ENCODE results near the gene ZACN.
A peak's percentile ranks its signal among the peaks of the same experiment; 100 is the strongest.

ZACN gene

GRCh38 chr17:76083536-76084182, 4.7 kb downstream of the ZACN start:
- no peak for DNase-seq

GRCh38 chr17:76085066-76085730, 6.2 kb downstream of the ZACN start:
- no peak for DNase-seq

- no peak for DNase-seq
Measured at GRCh38 chr17:76085731-76086366, 6.9 kb downstream of the ZACN start.

- DNase-seq = no peak
Measured at GRCh38 chr17:76086384-76086783, 7.4 kb downstream of the ZACN start.

- DNase-seq = no peak
Measured at GRCh38 chr17:76087531-76087930, 8.5 kb downstream of the ZACN start.

GRCh38 chr17:76088041-76088867, 9.3 kb downstream of the ZACN start:
- DNase-seq = no peak

- DNase-seq = no peak
Measured at GRCh38 chr17:76088868-76089576, 10.0 kb downstream of the ZACN start.

- no peak for DNase-seq
Measured at GRCh38 chr17:76089680-76090516, 10.9 kb downstream of the ZACN start.

- no peak for DNase-seq
Measured at GRCh38 chr17:76090517-76091129, 11.6 kb downstream of the ZACN start.

- DNase-seq = no peak
Measured at GRCh38 chr17:76091526-76092286, 12.7 kb downstream of the ZACN start.

GRCh38 chr17:76092526-76093413, 13.8 kb downstream of the ZACN start:
- DNase-seq = no peak

GRCh38 chr17:76094046-76094445, 15.1 kb downstream of the ZACN start:
- DNase-seq = no peak

- DNase-seq = no peak
Measured at GRCh38 chr17:76095943-76096342, 17.0 kb downstream of the ZACN start.

- no peak for DNase-seq
Measured at GRCh38 chr17:76097716-76098295, 18.8 kb downstream of the ZACN start.

GRCh38 chr17:76102944-76103273, 23.9 kb downstream of the ZACN start:
- DNase-seq = no peak

- peak; percentile 83 for DNase-seq
Measured at GRCh38 chr17:76103274-76104139, 24.5 kb downstream of the ZACN start, which contains the start of gene EXOC7. TSS of gene EXOC7 (minus strand) at chr17:76103787. CDS start at chr17:76103692, 95 bp downstream.

- DNase-seq = no peak
Measured at GRCh38 chr17:76104140-76104895, 25.3 kb downstream of the ZACN start.
